Eye (tissue), 1 donor: ENCODE results near the gene LUC7L3.
"Not testable (repeated sequence)": the region's sequence is repeated elsewhere in the genome, so short reads cannot be mapped to it uniquely, and the experiment has no call there.

Experiments
- DNase-seq: peaks from one replicate; pipeline ENCODE4 v3.0.0-alpha.2; 2015

Gene LUC7L3

GRCh38 chr17:50719144-50719923 is at the start of gene LUC7L3:
Gene LUC7L3, plus strand, starts transcription at chr17:50719603. Its CDS starts 130 bp downstream, at chr17:50719733.
- peak; percentile 98 for DNase-seq

- no peak for DNase-seq
Measured at GRCh38 chr17:50672071-50672470, 47.3 kb upstream of the LUC7L3 start.

- DNase-seq, result no peak
Measured at GRCh38 chr17:50672831-50673551, 46.4 kb upstream of the LUC7L3 start.

- DNase-seq, result no peak
Measured at GRCh38 chr17:50675190-50675589, 44.2 kb upstream of the LUC7L3 start.

- DNase-seq, result no peak
Measured at GRCh38 chr17:50675627-50676026, 43.8 kb upstream of the LUC7L3 start.

- DNase-seq, result no peak
Measured at GRCh38 chr17:50676065-50676975, 43.1 kb upstream of the LUC7L3 start.

- no peak for DNase-seq
Measured at GRCh38 chr17:50677851-50678375, 41.5 kb upstream of the LUC7L3 start.

- no peak for DNase-seq
Measured at GRCh38 chr17:50679008-50679544, 40.3 kb upstream of the LUC7L3 start.

- DNase-seq, result no peak
Measured at GRCh38 chr17:50680126-50680525, 39.3 kb upstream of the LUC7L3 start.

GRCh38 chr17:50680543-50681262 is 38.7 kb upstream of the LUC7L3 start:
- DNase-seq, result not testable (repeated sequence)

GRCh38 chr17:50681263-50682200 is 37.9 kb upstream of the LUC7L3 start:
- DNase-seq, result peak; percentile 90

- DNase-seq, result no peak
Measured at GRCh38 chr17:50682441-50682840, 37.0 kb upstream of the LUC7L3 start.

- DNase-seq, result no peak
Measured at GRCh38 chr17:50682938-50683337, 36.5 kb upstream of the LUC7L3 start.

- no peak for DNase-seq
Measured at GRCh38 chr17:50683434-50684287, 35.7 kb upstream of the LUC7L3 start.

GRCh38 chr17:50684288-50684611 is 35.2 kb upstream of the LUC7L3 start:
- no peak for DNase-seq

GRCh38 chr17:50684612-50685333 is 34.6 kb upstream of the LUC7L3 start:
- DNase-seq, result no peak

- DNase-seq, result no peak
Measured at GRCh38 chr17:50685334-50685665, 34.1 kb upstream of the LUC7L3 start.

GRCh38 chr17:50685691-50686493 is 33.5 kb upstream of the LUC7L3 start:
- no peak for DNase-seq
